GM03348 (cell line): ENCODE results near the gene KIF5B.

ENCODE experiments used
- DNase-seq: peaks from one replicate; pipeline ENCODE4 v3.0.0; 2012; ENCODE audit warnings: low spot score

The KIF5B gene

GRCh38 chr10:31961277-31962074 is 94.7 kb downstream of the KIF5B start:
- peak; percentile 57 for DNase-seq

DNA sequence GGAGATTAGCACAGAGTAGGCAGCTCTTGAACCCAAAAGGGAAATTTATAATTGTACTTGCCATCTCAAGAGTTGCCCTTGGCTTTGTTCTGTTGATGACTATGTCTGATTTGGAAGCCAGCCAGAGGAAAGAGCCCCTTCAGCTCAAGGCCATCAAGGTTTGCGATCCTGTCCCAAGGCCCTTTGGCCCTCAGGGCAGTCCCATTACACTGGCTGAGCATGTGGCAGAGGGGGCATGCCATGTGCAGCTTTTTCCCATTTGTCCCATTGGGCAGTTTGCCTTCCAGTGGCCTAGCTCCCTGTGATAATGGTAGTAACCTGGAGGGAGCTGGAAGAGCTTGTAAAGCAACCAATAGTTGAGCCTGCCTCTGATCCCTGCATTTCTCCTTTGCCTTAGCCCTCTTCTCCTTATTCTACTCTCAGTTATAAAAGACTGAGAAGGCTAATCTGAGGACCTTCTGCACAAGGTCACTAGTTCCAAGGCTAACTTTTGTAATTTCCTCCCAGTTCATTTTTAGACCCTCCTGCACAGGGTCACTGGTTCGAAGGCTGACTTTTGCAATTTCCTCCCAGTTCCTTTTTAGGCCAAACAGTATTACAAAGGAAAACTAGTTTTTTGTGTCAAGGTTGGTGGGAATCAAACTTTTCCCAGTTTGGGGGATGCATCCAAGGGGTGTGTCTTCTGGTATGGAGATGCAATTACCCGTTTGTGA is 96.6 kb downstream of the KIF5B start:
- DNase-seq = no peak
